Endothelial cell of umbilical vein (primary cell): ENCODE results near the gene DIAPH3. TPM values are rescaled to one million over a fixed set of nuclear protein-coding genes. Genes with fewer than 3 reads are reported as not detected.

ENCODE experiments used
- BruUV-seq: library from RNA; stranded (reverse); fragments of 400-500 nt; replicated peaks from 2 replicates; lab custom pipeline; 2021; lab: Mats Ljungman, UMichigan
- CTCF ChIA-PET: fragments of 300-600, 350-600 bp; sonication (Branson Sonifier 250); formaldehyde crosslinking; loops from one replicate; lab custom pipeline; 2021; ENCODE audit warnings: antibody characterized with exemption, inconsistent platforms; lab: Charles Lee
- POLR2A ChIA-PET: fragments of 300-600, 350-600 bp; sonication (Branson Sonifier 250); formaldehyde crosslinking; loops from one replicate; lab custom pipeline; 2021; ENCODE audit warnings: antibody characterized with exemption, inconsistent platforms; lab: Charles Lee
- DNase-seq: peaks from one replicate; pipeline ENCODE4 v3.0.0-alpha.2; 2011; ENCODE audit warnings: low read depth, low spot score
- FAIRE-seq: peaks from 2 replicates; lab custom pipeline; 2011; peaks lifted over from hg19 to GRCh38; lab: Jason Lieb, UNC
- H2AFZ ChIP-seq: 2 replicates; pipeline ENCODE4 v1.6.0; 2012; ENCODE audit warnings: low read depth, low read length, control low read depth, inconsistent platforms
- H3K27ac ChIP-seq: 2 replicates; pipeline ENCODE4 v1.5.1; 2011; ENCODE audit warnings: low read depth, mild to moderate bottlenecking, control low read depth, low read length, moderate library complexity; ENCODE audit not compliant: insufficient read depth
- H3K27me3 ChIP-seq, 2 experiments: 2 replicates each; pipeline versions ENCODE4 v1.6.0 to v1.6.1; 2011; ENCODE audit warnings: low read length in 2 of 2, mixed read lengths in 1 of 2; ENCODE audit not compliant: control insufficient read depth in 2 of 2, insufficient read depth in 2 of 2
- H3K36me3 ChIP-seq, 2 experiments: 2 replicates in 1 of 2; 3 replicates in 1 of 2; pipeline ENCODE4 v1.5.1; 2011; ENCODE audit warnings: low read length in 2 of 2, mild to moderate bottlenecking in 1 of 2, moderate library complexity in 1 of 2; ENCODE audit not compliant: control insufficient read depth in 2 of 2, insufficient read depth in 2 of 2; ENCODE audit errors: extremely low read depth in 1 of 2
- H3K4me1 ChIP-seq: 3 replicates; pipeline ENCODE4 v1.5.1; 2011; ENCODE audit warnings: mild to moderate bottlenecking, low read length; ENCODE audit not compliant: control insufficient read depth, insufficient read depth; ENCODE audit errors: extremely low read depth
- H3K4me2 ChIP-seq: 2 replicates; pipeline ENCODE4 v1.6.1; 2011; ENCODE audit warnings: low read length, control low read depth, mixed read lengths; ENCODE audit not compliant: insufficient read depth
- H3K4me3 ChIP-seq, 3 experiments: fragments of 200-600 bp in 1 of 3; sonication (generic), shearing (Covaris generic) in 1 of 3; replicated peaks in 1 of 3; 2 replicates each; pipeline ENCODE4 v1.5.1; 2011 to 2016; ENCODE audit warnings: control low read depth in 3 of 3, low read length in 3 of 3, mild to moderate bottlenecking in 2 of 3, inconsistent platforms in 1 of 3, low read depth in 1 of 3, moderate library complexity in 1 of 3; ENCODE audit not compliant: insufficient read depth in 1 of 3
- H3K79me2 ChIP-seq: 2 replicates; pipeline ENCODE4 v1.6.0; 2012; ENCODE audit warnings: low read length, inconsistent platforms; ENCODE audit not compliant: control insufficient read depth, insufficient read depth
- H3K9ac ChIP-seq: replicated peaks from 2 replicates; pipeline ENCODE3; 2011; ENCODE audit warnings: low read length, control low read depth; ENCODE audit not compliant: insufficient read depth; ENCODE audit errors: extremely low read depth
- H3K9me1 ChIP-seq: replicated peaks from 3 replicates; pipeline ENCODE4 v1.6.0; 2011; ENCODE audit warnings: mild to moderate bottlenecking, low read length; ENCODE audit not compliant: control insufficient read depth, insufficient read depth; ENCODE audit errors: extremely low read depth
- H3K9me3 ChIP-seq: replicated peaks from 2 replicates; pipeline ENCODE4 v1.5.1; 2012; ENCODE audit warnings: low read length, inconsistent platforms; ENCODE audit not compliant: control insufficient read depth, insufficient read depth
- H4K20me1 ChIP-seq: replicated peaks from 2 replicates; pipeline ENCODE3; 2011; ENCODE audit warnings: mild to moderate bottlenecking, low read length; ENCODE audit not compliant: control insufficient read depth, insufficient read depth; ENCODE audit errors: extremely low read depth
- CTCF ChIP-seq, 2 donors: IDR thresholded peaks; 1 replicate in 1 of 2; 2 replicates in 1 of 2; pipeline ENCODE4 v1.5.1; 2011; ENCODE audit warnings: low read length in 2 of 2, mild to moderate bottlenecking in 2 of 2, moderate library complexity in 2 of 2, control low read depth in 1 of 2, inconsistent platforms in 1 of 2, low read depth in 1 of 2; ENCODE audit not compliant: insufficient read depth in 1 of 2; ENCODE audit errors: extremely low read depth in 1 of 2
- EZH2 ChIP-seq: IDR thresholded peaks from 2 replicates; pipeline ENCODE4 v1.6.1; 2012; ENCODE audit warnings: borderline replicate concordance, low read depth, mild to moderate bottlenecking, moderate library complexity, low read length, inconsistent platforms; ENCODE audit not compliant: severe bottlenecking
- FOS ChIP-seq: IDR thresholded peaks from 2 replicates; pipeline ENCODE4 v1.6.1; 2011; ENCODE audit warnings: mild to moderate bottlenecking, low read length, moderate library complexity, borderline replicate concordance; ENCODE audit not compliant: insufficient read depth
- GATA2 ChIP-seq: IDR thresholded peaks from 2 replicates; pipeline ENCODE4 v1.7.0; 2011; ENCODE audit warnings: low read depth, mild to moderate bottlenecking, moderate library complexity, mixed read lengths, low read length; ENCODE audit not compliant: insufficient read length, insufficient read depth
- JUN ChIP-seq: IDR thresholded peaks from 2 replicates; pipeline ENCODE4 v1.6.1; 2011; ENCODE audit warnings: borderline replicate concordance, low read depth; ENCODE audit not compliant: insufficient read length, insufficient read depth
- MAX ChIP-seq: IDR thresholded peaks from 2 replicates; pipeline ENCODE4 v1.6.1; 2011; ENCODE audit not compliant: insufficient read depth, insufficient read length
- MYC ChIP-seq: IDR thresholded peaks from one replicate; pipeline ENCODE4 v1.6.1; 2011; ENCODE audit warnings: mild to moderate bottlenecking, low read depth, low read length
- POLR2A ChIP-seq: IDR thresholded peaks from 2 replicates; pipeline ENCODE4 v1.6.1; 2012; ENCODE audit warnings: low read depth, mild to moderate bottlenecking, control low read depth, low read length
- POLR2AphosphoS5 ChIP-seq: IDR thresholded peaks from 2 replicates; pipeline ENCODE4 v1.6.1; 2012; ENCODE audit warnings: low read depth, mild to moderate bottlenecking, control low read depth, low read length, moderate library complexity; ENCODE audit not compliant: insufficient read depth
- dilution Hi-C: fragments of 300-500 bp; cut with MboI; formaldehyde crosslinking; loops from one replicate; pipeline ENCODE4 v1.15.0; 2019; ENCODE audit warnings: low sequenced_read_pairs; ENCODE audit not compliant: extremely low pct_ligation_motif_present
- intact Hi-C: fragments of 100-400 bp; cut with micrococcal nuclease; formaldehyde crosslinking; loops from one replicate; pipeline ENCODE4 v1.10.0; 2022
- polyA plus RNA-seq, 4 experiments: library from polyadenylated mRNA; depleted of rRNA in 3 of 4; stranded (reverse) in 3 of 4; unstranded in 1 of 4; fragments of >200 nt; gene quantifications; 2 replicates each; pipeline versions ENCODE4 v1.2.1 to v1.2.3, GENCODE V29; 2011 to 2012; ENCODE audit warnings: missing spikeins in 1 of 4
- total RNA-seq: library from RNA; stranded (reverse); gene quantifications from 2 replicates; pipeline ENCODE4 v1.2.3, GENCODE V29; 2021

The DIAPH3 gene
- total and polyA plus RNA-seq, 2 donors (not counting 3 experiments of a cell fraction or from before 2014, with no cell fraction given) = 9.9 to 44.0 TPM

GRCh38 chr13:59823486-59823885 lies 340.2 kb downstream of the DIAPH3 start:
- Histone ChIP-seq H3K4me2 (peak overlapping the region; percentile 21), H3K27ac (no peak overlapping the region), H3K4me3 (no peak overlapping the region), H3K9me1 (no peaks in the 10 kb centered on the region), H4K20me1 (no peaks in the 10 kb centered on the region), H3K4me1 (peaks cover 12% of the 10 kb centered on the region), H3K79me2 (no peaks in the 10 kb centered on the region), H3K36me3 (no peaks in the 10 kb centered on the region), H3K27me3 (no peaks in the 10 kb centered on the region), H3K9ac (no peak overlapping the region), H3K9me3 (no peaks in the 10 kb centered on the region), H2AFZ (no peak overlapping the region)
- BruUV-seq = no TSS peak
- no peak for TF ChIP-seq MYC
- TF ChIP-seq POLR2A = no peak
- no peak for TF ChIP-seq JUN
- no peak for TF ChIP-seq MAX
- TF ChIP-seq CTCF (IDR thresholded peaks at IDR 0.05; ENCODE audit: extremely low read depth in 1 of 2, insufficient read depth in 1 of 2, low read depth in 1 of 2, low read length in 2 of 2) = no peak
- no peak for TF ChIP-seq POLR2AphosphoS5
- TF ChIP-seq GATA2 = peak; percentile 11
- TF ChIP-seq EZH2 = no peak
- peak; percentile 35 for TF ChIP-seq FOS
- intact Hi-C loops = no loop called here
- ChIA-PET CTCF (interaction anchor here (1.1 kb wide), 1 partner anchor 15 kb away, joined by 3 read pairs; no protein-coding TSS in a partner anchor), POLR2A (no interaction called here)
- dilution Hi-C loops = no loop called here
- DNase-seq = peak; percentile 41
- FAIRE-seq = peak; percentile 55
